GM12878 (cell line): Measurements from ENCODE around the gene POLA2. TPM values are rescaled to one million over a fixed set of nuclear protein-coding genes. Genes with fewer than 3 reads are reported as not detected.
A peak's percentile ranks its signal among the peaks of the same experiment; 100 is the strongest.

Source experiments
- ATF3 ChIP-seq: IDR thresholded peaks from 2 replicates; pipeline ENCODE4 v1.6.1; 2011; ENCODE audit warnings: low read depth, mild to moderate bottlenecking, low read length, moderate library complexity, borderline replicate concordance; ENCODE audit errors: extremely low read depth
- CHD2 ChIP-seq: IDR thresholded peaks from 2 replicates; pipeline ENCODE4 v1.6.1; 2011; ENCODE audit warnings: low read depth, low read length, improper control_type of control experiment, borderline replicate concordance
- EED ChIP-seq: sonication (generic); IDR thresholded peaks from 2 replicates; pipeline ENCODE4 v1.6.1; 2016; ENCODE audit warnings: antibody characterized with exemption, low read depth
- EGR1 ChIP-seq, 2 experiments: IDR thresholded peaks; 1 replicate in 1 of 2; 2 replicates in 1 of 2; pipeline ENCODE4 v1.6.1; 2011 to 2012; ENCODE audit warnings: low read depth in 2 of 2, low read length in 2 of 2, borderline replicate concordance in 1 of 2, mild to moderate bottlenecking in 1 of 2, moderate library complexity in 1 of 2
- GABPA ChIP-seq: IDR thresholded peaks from 2 replicates; pipeline ENCODE4 v1.6.1; 2014; ENCODE audit warnings: antibody characterized with exemption, low read depth, mild to moderate bottlenecking, inconsistent platforms
- IKZF1 ChIP-seq: fragments of 450-650 bp; conservative IDR thresholded peaks from 2 replicates; pipeline ENCODE4 v1.6.1; 2017; ENCODE audit warnings: antibody characterized with exemption, mild to moderate bottlenecking
- JUND ChIP-seq: IDR thresholded peaks from 2 replicates; pipeline ENCODE4 v1.6.1; 2012; ENCODE audit warnings: low read depth, mild to moderate bottlenecking, low read length, improper control_type of control experiment, moderate library complexity
- MEF2B ChIP-seq: fragments of 450-650 bp; IDR thresholded peaks from 2 replicates; pipeline ENCODE4 v1.6.1; 2018; ENCODE audit warnings: mild to moderate bottlenecking, moderate library complexity; ENCODE audit not compliant: partially characterized antibody, poor library complexity, severe bottlenecking
- MYB ChIP-seq: fragments of 150-350 bp; IDR thresholded peaks from 2 replicates; pipeline ENCODE4 v1.6.1; 2014; ENCODE audit warnings: mild to moderate bottlenecking, low read depth, low read length, borderline replicate concordance
- NBN ChIP-seq: fragments of 450-650 bp; IDR thresholded peaks from 2 replicates; pipeline ENCODE4 v1.6.1; 2016
- NKRF ChIP-seq: fragments of 450-650 bp; conservative IDR thresholded peaks from 2 replicates; pipeline ENCODE4 v1.6.1; 2017; ENCODE audit warnings: mild to moderate bottlenecking, moderate library complexity
- NR2F1 ChIP-seq: fragments of 450-650 bp; conservative IDR thresholded peaks from 2 replicates; pipeline ENCODE4 v1.6.1; 2017; ENCODE audit warnings: mild to moderate bottlenecking
- PBX3 ChIP-seq: IDR thresholded peaks from 2 replicates; pipeline ENCODE4 v1.6.1; 2011; ENCODE audit warnings: mild to moderate bottlenecking, low read depth, low read length, moderate library complexity; ENCODE audit not compliant: insufficient replicate concordance
- PKNOX1 ChIP-seq: fragments of 450-650 bp; IDR thresholded peaks from 2 replicates; pipeline ENCODE4 v1.6.1; 2016; ENCODE audit warnings: mild to moderate bottlenecking
- POLR2AphosphoS2 ChIP-seq: IDR thresholded peaks from 2 replicates; pipeline ENCODE4 v1.6.1; 2011; ENCODE audit warnings: low read depth, mild to moderate bottlenecking, low read length, improper control_type of control experiment, moderate library complexity
- RAD51 ChIP-seq: fragments of 450-650 bp; IDR thresholded peaks from 2 replicates; pipeline ENCODE4 v1.6.1; 2016; ENCODE audit warnings: moderate library complexity, mild to moderate bottlenecking, inconsistent platforms
- RUNX3 ChIP-seq: IDR thresholded peaks from 2 replicates; pipeline ENCODE4 v1.6.1; 2012; ENCODE audit warnings: low read length, inconsistent platforms
- SKIL ChIP-seq: fragments of 450-650 bp; IDR thresholded peaks from 2 replicates; pipeline ENCODE4 v1.6.1; 2017; ENCODE audit warnings: mild to moderate bottlenecking, low read depth, inconsistent platforms; ENCODE audit not compliant: poor library complexity, severe bottlenecking
- SMAD5 ChIP-seq: IDR thresholded peaks from 2 replicates; pipeline ENCODE4 v1.6.1; 2016; ENCODE audit warnings: antibody characterized with exemption, low read depth
- SP1 ChIP-seq: IDR thresholded peaks from one replicate; pipeline ENCODE4 v1.6.1; 2011; ENCODE audit warnings: low read depth, low read length
- SREBF2 ChIP-seq: IDR thresholded peaks from 2 replicates; pipeline ENCODE4 v1.6.1; 2012; ENCODE audit warnings: mild to moderate bottlenecking, low read length
- SRF ChIP-seq, 2 experiments: IDR thresholded peaks; 2 replicates each; pipeline ENCODE4 v1.6.1; 2011; ENCODE audit warnings: low read depth in 2 of 2, low read length in 2 of 2, mild to moderate bottlenecking in 1 of 2, moderate library complexity in 1 of 2
- SUZ12 ChIP-seq: fragments of 200-600 bp; sonication (generic); IDR thresholded peaks from one replicate; pipeline ENCODE4 v1.6.1; 2018; ENCODE audit warnings: antibody characterized with exemption, mild to moderate bottlenecking; ENCODE audit not compliant: unreplicated experiment
- TARDBP ChIP-seq: IDR thresholded peaks from 2 replicates; pipeline ENCODE4 v1.6.1; 2016; ENCODE audit warnings: borderline replicate concordance
- ZNF217 ChIP-seq: fragments of 450-650 bp; IDR thresholded peaks from 2 replicates; pipeline ENCODE4 v1.6.1; 2017; ENCODE audit warnings: antibody characterized with exemption, mild to moderate bottlenecking
- polyA plus RNA-seq, 11 experiments: library from polyadenylated mRNA; depleted of rRNA in 4 of 11; unstranded in 6 of 11; stranded (reverse) in 5 of 11; fragments of >200 nt; fragmentation: Nextera tagmentation in 4 of 11; fragmentation: Illumina TruSeq in 1 of 11; extraction: Ambion mirVana in 4 of 11; extraction: Trizol in 1 of 11; gene quantifications; 1 replicate in 1 of 11; 2 replicates in 10 of 11; pipeline versions ENCODE4 v1.2.1 to v1.2.3, GENCODE V29; 2011 to 2016; ENCODE audit warnings: inconsistent platforms in 2 of 11, missing spikeins in 2 of 11, low read depth in 1 of 11
- total RNA-seq, 4 experiments: library from RNA; depleted of rRNA in 3 of 4; stranded (reverse); fragments of >200 nt in 3 of 4; fragmentation: Illumina TruSeq in 1 of 4; extraction: Trizol in 1 of 4; gene quantifications; 2 replicates each; pipeline versions ENCODE4 v1.2.1 to v1.2.3, GENCODE V29; 2013 to 2021

The POLA2 gene
- total and polyA plus RNA-seq, 10 of the 15 experiments (the other 5 are each of a cell fraction or from before 2014, with no cell fraction given) = 4.2 to 121 (median 56.2) TPM

GRCh38 chr11:65290448-65291165 lies 28.8 kb downstream of the POLA2 start (continued):
- TF ChIP-seq SKIL = no peak
- no peak for TF ChIP-seq SMAD5
- no peak for TF ChIP-seq EED
- no peak for TF ChIP-seq RAD51
- 0 out of 2 replicates have a peak, but pooled peaks have one; percentile 27 for TF ChIP-seq GABPA
- TF ChIP-seq SRF (IDR thresholded peaks at IDR 0.05; ENCODE audit: low read depth in 2 of 2, low read length in 2 of 2) = no peak
- TF ChIP-seq SP1 = no peak
- TF ChIP-seq POLR2AphosphoS2 = no peak
- TF ChIP-seq JUND = no peak
- TF ChIP-seq NBN = 0 out of 2 replicates have a peak, but pooled peaks have one; percentile 13
- TF ChIP-seq SREBF2 = no peak
- TF ChIP-seq IKZF1 = peak; percentile 62
- peak in 1 of 2 experiments; percentile 6; a peak in 1 of 3 replicates for TF ChIP-seq EGR1 (IDR thresholded peaks at IDR 0.05; ENCODE audit: borderline replicate concordance in 1 of 2, low read depth in 2 of 2, low read length in 2 of 2)
- peak; percentile 78 for TF ChIP-seq MEF2B
- TF ChIP-seq NKRF = no peak
- no peak for TF ChIP-seq CHD2
- no peak for TF ChIP-seq ZNF217
- TF ChIP-seq PBX3 = peak; percentile 23
- TF ChIP-seq NR2F1 = no peak
- TF ChIP-seq RUNX3 = 0 out of 2 replicates have a peak, but pooled peaks have one; percentile 28
- no peak for TF ChIP-seq SUZ12
- TF ChIP-seq MYB = no peak
- TF ChIP-seq PKNOX1 = no peak
- TF ChIP-seq ATF3 = no peak
- TF ChIP-seq TARDBP = no peak
